ENCODE measurements around the gene LDLRAD1. TPM values are rescaled to one million over a fixed set of nuclear protein-coding genes. Genes with fewer than 3 reads are reported as not detected.

The LDLRAD1 gene
- total RNA-seq, 4 donors from 2014 or later, result not detected

- Histone ChIP-seq H3K27me3 (no peaks in the 10 kb centered on the region), H3K36me3 (no peaks in the 10 kb centered on the region), H3K4me3 (replicated peaks in 1 of 3) (no peak overlapping the region), H3K4me1 (no peaks in the 10 kb centered on the region), H3K27ac (no peak overlapping the region), H3K9me3 (no peaks in the 10 kb centered on the region)
- 67 to 72% methylated on average over 2 of the region's 4 CpGs for WGBS, 2 donors
- no peak for DNase-seq
- intact Hi-C loops (cut with DNase I), result no loop called here
- TF ChIP-seq, protein P1, sequence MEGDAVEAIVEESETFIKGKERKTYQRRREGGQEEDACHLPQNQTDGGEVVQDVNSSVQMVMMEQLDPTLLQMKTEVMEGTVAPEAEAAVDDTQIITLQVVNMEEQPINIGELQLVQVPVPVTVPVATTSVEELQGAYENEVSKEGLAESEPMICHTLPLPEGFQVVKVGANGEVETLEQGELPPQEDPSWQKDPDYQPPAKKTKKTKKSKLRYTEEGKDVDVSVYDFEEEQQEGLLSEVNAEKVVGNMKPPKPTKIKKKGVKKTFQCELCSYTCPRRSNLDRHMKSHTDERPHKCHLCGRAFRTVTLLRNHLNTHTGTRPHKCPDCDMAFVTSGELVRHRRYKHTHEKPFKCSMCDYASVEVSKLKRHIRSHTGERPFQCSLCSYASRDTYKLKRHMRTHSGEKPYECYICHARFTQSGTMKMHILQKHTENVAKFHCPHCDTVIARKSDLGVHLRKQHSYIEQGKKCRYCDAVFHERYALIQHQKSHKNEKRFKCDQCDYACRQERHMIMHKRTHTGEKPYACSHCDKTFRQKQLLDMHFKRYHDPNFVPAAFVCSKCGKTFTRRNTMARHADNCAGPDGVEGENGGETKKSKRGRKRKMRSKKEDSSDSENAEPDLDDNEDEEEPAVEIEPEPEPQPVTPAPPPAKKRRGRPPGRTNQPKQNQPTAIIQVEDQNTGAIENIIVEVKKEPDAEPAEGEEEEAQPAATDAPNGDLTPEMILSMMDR (IDR thresholded peaks at IDR 0.05), result no peak
- no peak for TF ChIP-seq POLR2A (IDR thresholded peaks at IDR 0.05)
These were observed 25.7 kb downstream of the LDLRAD1 start for GRCh38 chr1:53992085-53992874.

DNA sequence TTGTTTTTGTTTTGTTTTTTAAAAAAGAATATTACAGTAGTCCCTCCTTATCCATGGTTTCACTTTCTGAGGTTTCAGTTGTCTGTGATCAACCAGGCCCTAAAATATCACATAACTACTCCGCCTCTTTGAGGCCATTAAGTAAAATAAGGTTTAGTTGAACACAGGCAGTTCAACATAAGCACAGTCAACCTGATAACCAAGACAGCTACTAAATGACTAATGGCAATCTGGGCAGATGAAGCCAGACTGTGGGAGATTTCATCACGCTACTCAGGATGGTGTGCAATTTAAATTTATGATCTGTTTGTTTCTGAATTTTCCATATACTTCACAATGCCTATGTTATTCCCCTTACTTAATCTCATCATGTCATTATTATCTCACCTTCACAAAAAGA, 30.1 kb downstream of the LDLRAD1 start:
- H3K27me3 ChIP-seq, result no peaks in the 10 kb centered on the region
- no peaks in the 10 kb centered on the region for H3K9me3 ChIP-seq
- no peak overlapping the region for H3K4me3 ChIP-seq (replicated peaks in 1 of 3)
- H3K27ac ChIP-seq, result no peak overlapping the region
- no peak for TF ChIP-seq POLR2A (IDR thresholded peaks at IDR 0.05)
- TF ChIP-seq, protein P1 (IDR thresholded peaks at IDR 0.05), result no peak
- H3K4me1 ChIP-seq, result no peaks in the 10 kb centered on the region
- WGBS, 2 donors, result 86 to 98% methylated on average over 2 of the region's 2 CpGs
- H3K36me3 ChIP-seq, result no peaks in the 10 kb centered on the region
- intact Hi-C loops (cut with DNase I), result no loop called here
- no peak for DNase-seq

- WGBS, 2 donors, result 89 to 91% methylated on average over 3 of the region's 3 CpGs
- H3K4me3 ChIP-seq (replicated peaks in 1 of 3), result no peak overlapping the region
- no peaks in the 10 kb centered on the region for H3K36me3 ChIP-seq
- DNase-seq, result no peak
- no peaks in the 10 kb centered on the region for H3K27me3 ChIP-seq
- no peak overlapping the region for H3K27ac ChIP-seq
- H3K4me1 ChIP-seq, result peaks cover 0 to 3% of the 10 kb centered on the region in 2 donors
- no peaks in the 10 kb centered on the region for H3K9me3 ChIP-seq
- TF ChIP-seq, protein P1 (IDR thresholded peaks at IDR 0.05), result no peak
- no peak for TF ChIP-seq POLR2A (IDR thresholded peaks at IDR 0.05)
- intact Hi-C loops (cut with DNase I), result no loop called here
These were observed 31.5 kb downstream of the LDLRAD1 start for GRCh38 chr1:53986458-53986857.

- Histone ChIP-seq H3K9me3 (no peaks in the 10 kb centered on the region), H3K4me1 (peaks cover 0 to 3% of the 10 kb centered on the region in 2 donors), H3K36me3 (no peaks in the 10 kb centered on the region), H3K27me3 (no peaks in the 10 kb centered on the region), H3K27ac (no peak overlapping the region), H3K4me3 (replicated peaks in 1 of 3) (no peak overlapping the region)
- no peak for TF ChIP-seq POLR2A (IDR thresholded peaks at IDR 0.05)
- TF ChIP-seq, protein P1 (IDR thresholded peaks at IDR 0.05), result no peak
- intact Hi-C loops (cut with DNase I), result no loop called here
- no peak for DNase-seq
These were observed 33.3 kb downstream of the LDLRAD1 start for GRCh38 chr1:53984726-53985125.

DNA sequence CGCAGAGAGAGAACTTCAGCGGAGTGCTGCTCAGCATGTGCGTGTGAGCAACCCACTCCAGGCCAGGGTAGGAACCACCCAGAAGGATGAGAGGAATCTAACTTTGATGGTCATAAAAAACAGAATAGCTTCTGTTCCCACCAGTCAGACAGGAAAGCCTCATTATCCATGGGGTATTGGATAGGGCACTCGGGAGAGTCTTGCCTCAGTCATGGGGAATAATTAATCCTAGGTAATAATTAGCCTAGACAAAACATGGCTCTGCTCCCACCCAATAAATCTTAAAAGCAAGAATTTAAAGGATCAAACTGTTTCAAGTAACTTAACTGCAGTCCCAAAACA, 35.3 kb downstream of the LDLRAD1 start:
- H3K36me3 ChIP-seq, result no peaks in the 10 kb centered on the region
- peaks cover 0 to 3% of the 10 kb centered on the region in 2 donors for H3K4me1 ChIP-seq
- no peak overlapping the region for H3K4me3 ChIP-seq (replicated peaks in 1 of 3)
- TF ChIP-seq POLR2A (IDR thresholded peaks at IDR 0.05), result no peak
- TF ChIP-seq, protein P1 (IDR thresholded peaks at IDR 0.05), result no peak
- no peaks in the 10 kb centered on the region for H3K27me3 ChIP-seq
- H3K9me3 ChIP-seq, result no peaks in the 10 kb centered on the region
- no peak overlapping the region for H3K27ac ChIP-seq
- intact Hi-C loops (cut with DNase I), result no loop called here
- WGBS, 2 donors, result 30 to 37% methylated on average over 4 of the region's 4 CpGs
- no peak for DNase-seq
